Endodermal cell (in vitro differentiated cells): ENCODE measurements around the gene LRRC49. TPM values are rescaled to one million over a fixed set of nuclear protein-coding genes. Genes with fewer than 3 reads are reported as not detected.

Experiments
- DNase-seq: peaks from one replicate; pipeline ENCODE4 v3.0.0-alpha.2; 2017
- H3K27ac ChIP-seq: 2 replicates; pipeline ENCODE4 v1.5.1; 2013; ENCODE audit warnings: mild to moderate bottlenecking, low read depth, low read length, moderate library complexity
- H3K27me3 ChIP-seq: 2 replicates; pipeline ENCODE4 v1.6.1; 2013; ENCODE audit warnings: mild to moderate bottlenecking, low read length, moderate library complexity; ENCODE audit not compliant: insufficient read depth, control insufficient read depth, poor library complexity, severe bottlenecking
- H3K36me3 ChIP-seq: 2 replicates; pipeline ENCODE4 v1.7.0; 2013; ENCODE audit warnings: mild to moderate bottlenecking, low read length, moderate library complexity; ENCODE audit not compliant: control insufficient read depth, insufficient read depth
- H3K4me1 ChIP-seq: one replicate; pipeline ENCODE4 v1.7.0; 2013; ENCODE audit warnings: low read length; ENCODE audit not compliant: control insufficient read depth, insufficient read depth
- H3K4me3 ChIP-seq: 2 replicates; pipeline ENCODE4 v1.5.1; 2013; ENCODE audit warnings: mild to moderate bottlenecking, low read length, moderate library complexity
- H3K9ac ChIP-seq: 2 replicates; pipeline ENCODE4 v1.6.1; 2013; ENCODE audit warnings: mild to moderate bottlenecking, low read length, moderate library complexity; ENCODE audit not compliant: poor library complexity, severe bottlenecking; ENCODE audit errors: extremely low read depth
- H3K9me3 ChIP-seq: 2 replicates; pipeline ENCODE4 v1.6.1; 2013; ENCODE audit warnings: mild to moderate bottlenecking, low read length, moderate library complexity; ENCODE audit not compliant: control insufficient read depth
- H3K27ac Mint-ChIP-seq: 2 replicates; pipeline ENCODE4 v1.8.0; 2020; ENCODE audit warnings: mixed read lengths
- H3K27me3 Mint-ChIP-seq: 2 replicates; pipeline ENCODE4 v1.8.0; 2021; ENCODE audit warnings: mild to moderate bottlenecking, mixed read lengths; ENCODE audit not compliant: insufficient read depth
- H3K36me3 Mint-ChIP-seq: 2 replicates; pipeline ENCODE4 v1.8.0; 2020; ENCODE audit warnings: low read depth, mixed read lengths
- H3K4me1 Mint-ChIP-seq: 2 replicates; pipeline ENCODE4 v1.8.0; 2020; ENCODE audit warnings: mixed read lengths
- H3K4me3 Mint-ChIP-seq: 2 replicates; pipeline ENCODE4 v1.8.0; 2020; ENCODE audit warnings: mild to moderate bottlenecking, moderate library complexity, mixed read lengths
- H3K9me3 Mint-ChIP-seq: 2 replicates; pipeline ENCODE4 v1.8.0; 2020; ENCODE audit warnings: mild to moderate bottlenecking, mixed read lengths
- WGBS, 2 experiments: methylation state at CpG; one replicate each; pipeline versions ENCODE4 v1.1.5 to v1.1.7; 2013; ENCODE audit warnings: missing lambda C conversion rate in 2 of 2, mixed read lengths in 1 of 2; ENCODE audit not compliant: insufficient coverage in 1 of 2, insufficient read length in 1 of 2; 5-methylcytosine and 5-hydroxymethylcytosine counted together
- long read RNA-seq, 4 experiments: library from polyadenylated mRNA in 2 of 4; library from RNA in 1 of 4; library from capped mRNA in 1 of 4; stranded (forward) in 3 of 4; unstranded in 1 of 4; transcript quantifications; one replicate each; pipeline ENCODE4 v2.0.0, GENCODE V29; 2020 to 2021; ENCODE audit warnings: inconsistent platforms in 1 of 4
- polyA plus RNA-seq, 2 experiments: library from polyadenylated mRNA; stranded (reverse); fragments of 50-300 nt; gene quantifications; one replicate each; pipeline ENCODE4 v1.2.3, GENCODE V29; 2013
- total RNA-seq, 2 donors: library from RNA; stranded (reverse); fragmentation: NEBNext Ultra II Directional in 1 of 2; extraction: Animal tissue kit (Norgen Biotek cat#: 25700) in 1 of 2; gene quantifications; 2 replicates in 1 of 2; 3 replicates in 1 of 2; pipeline ENCODE4 v1.2.1, GENCODE V29; 2021
- TF ChIP-seq, protein P1 (sequence below): fragments of 200-600 bp; sonication (generic); conservative IDR thresholded peaks from 2 replicates; pipeline ENCODE4 v1.5.0; 2021; ENCODE audit warnings: antibody characterized with exemption, mild to moderate bottlenecking

Gene LRRC49, protein sequence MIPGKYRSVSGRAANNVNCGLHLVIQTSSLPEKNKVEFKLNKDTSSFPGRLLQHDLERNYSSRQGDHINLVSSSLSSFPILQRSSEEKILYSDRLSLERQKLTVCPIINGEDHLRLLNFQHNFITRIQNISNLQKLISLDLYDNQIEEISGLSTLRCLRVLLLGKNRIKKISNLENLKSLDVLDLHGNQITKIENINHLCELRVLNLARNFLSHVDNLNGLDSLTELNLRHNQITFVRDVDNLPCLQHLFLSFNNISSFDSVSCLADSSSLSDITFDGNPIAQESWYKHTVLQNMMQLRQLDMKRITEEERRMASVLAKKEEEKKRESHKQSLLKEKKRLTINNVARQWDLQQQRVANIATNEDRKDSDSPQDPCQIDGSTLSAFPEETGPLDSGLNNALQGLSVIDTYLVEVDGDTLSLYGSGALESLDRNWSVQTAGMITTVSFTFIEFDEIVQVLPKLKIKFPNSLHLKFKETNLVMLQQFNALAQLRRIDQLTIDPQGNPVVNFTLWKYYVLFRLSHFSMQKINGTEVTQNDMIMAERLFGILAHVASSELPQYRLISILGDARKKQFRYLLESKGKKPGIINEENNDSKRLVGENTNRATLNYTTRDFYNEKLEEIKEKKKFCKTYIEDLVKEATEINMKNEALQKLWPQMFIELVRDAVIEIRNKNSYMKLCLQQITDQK
- total RNA-seq, result 10 to 100 TPM in 1 of 2 donors, 1 to 10 TPM in 1; 6.6 to 10.7 TPM
- 17.3 TPM for polyA plus RNA-seq (2013, experiment 1 of 2)
- polyA plus RNA-seq (2013, experiment 2 of 2), result 21.0 TPM
- long read RNA-seq, experiment 1, partial matches to known transcripts, result 0 of 8 reads
- long read RNA-seq, experiment 1, other reads (novel, unspliced or antisense), result 4 of 8 reads
- long read RNA-seq, experiment 2, transcript LRRC49-201 (16 exons, 2,784 nt), result major isoform, 14 of 18 reads
- long read RNA-seq, experiment 2, partial matches to known transcripts, result 0 of 18 reads
- long read RNA-seq, experiment 2, other reads (novel, unspliced or antisense), result 3 of 18 reads
- long read RNA-seq, experiment 3, transcript LRRC49-201 (16 exons, 2,784 nt), result major isoform, 28 of 48 reads
- long read RNA-seq, experiment 3, partial matches to known transcripts, result 16 of 48 reads
- long read RNA-seq, experiment 3, other reads (novel, unspliced or antisense), result 4 of 48 reads
- long read RNA-seq, experiment 4, transcript LRRC49-201 (16 exons, 2,784 nt), result major isoform, 11 of 15 reads
- long read RNA-seq, experiment 4, partial matches to known transcripts, result 2 of 15 reads
- long read RNA-seq, experiment 4, other reads (novel, unspliced or antisense), result 2 of 15 reads

- Histone ChIP-seq H3K9ac (peak within 1 kb of the TSS; percentile 31), H3K9me3 (no peaks in the 10 kb centered on the region), H3K4me1 (no peaks in the 10 kb centered on the region), H3K27me3 (no peaks in the 10 kb centered on the region), H3K36me3 (no peaks in the 10 kb centered on the region), H3K27ac (peak within 1 kb of the TSS; percentile 85), H3K4me3 (peak within 1 kb of the TSS; percentile 97)
- H3K4me1 Mint-ChIP-seq, result peaks cover 11% of the 10 kb centered on the region
- H3K4me3 Mint-ChIP-seq, result peak within 1 kb of the TSS; percentile 86
- TF ChIP-seq, protein P1, sequence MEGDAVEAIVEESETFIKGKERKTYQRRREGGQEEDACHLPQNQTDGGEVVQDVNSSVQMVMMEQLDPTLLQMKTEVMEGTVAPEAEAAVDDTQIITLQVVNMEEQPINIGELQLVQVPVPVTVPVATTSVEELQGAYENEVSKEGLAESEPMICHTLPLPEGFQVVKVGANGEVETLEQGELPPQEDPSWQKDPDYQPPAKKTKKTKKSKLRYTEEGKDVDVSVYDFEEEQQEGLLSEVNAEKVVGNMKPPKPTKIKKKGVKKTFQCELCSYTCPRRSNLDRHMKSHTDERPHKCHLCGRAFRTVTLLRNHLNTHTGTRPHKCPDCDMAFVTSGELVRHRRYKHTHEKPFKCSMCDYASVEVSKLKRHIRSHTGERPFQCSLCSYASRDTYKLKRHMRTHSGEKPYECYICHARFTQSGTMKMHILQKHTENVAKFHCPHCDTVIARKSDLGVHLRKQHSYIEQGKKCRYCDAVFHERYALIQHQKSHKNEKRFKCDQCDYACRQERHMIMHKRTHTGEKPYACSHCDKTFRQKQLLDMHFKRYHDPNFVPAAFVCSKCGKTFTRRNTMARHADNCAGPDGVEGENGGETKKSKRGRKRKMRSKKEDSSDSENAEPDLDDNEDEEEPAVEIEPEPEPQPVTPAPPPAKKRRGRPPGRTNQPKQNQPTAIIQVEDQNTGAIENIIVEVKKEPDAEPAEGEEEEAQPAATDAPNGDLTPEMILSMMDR, result no peak
- no peaks in the 10 kb centered on the region for H3K9me3 Mint-ChIP-seq
- WGBS, 2 experiments, result 0% methylated on average over 24 to 61 of the region's 61 CpGs
- peak within 1 kb of the TSS; percentile 91 for H3K27ac Mint-ChIP-seq
- DNase-seq, result peak; percentile 94
- no peaks in the 10 kb centered on the region for H3K27me3 Mint-ChIP-seq
- no peaks in the 10 kb centered on the region for H3K36me3 Mint-ChIP-seq
Observed at GRCh38 chr15:70892002-70892911, at the start of gene LRRC49, which contains the start of gene THAP10. LRRC49 (plus strand) TSS chr15:70892826; CDS start chr15:70892895, 69 bp downstream. THAP10 (minus strand) TSS chr15:70892433; CDS start chr15:70892272, 161 bp downstream.

DNA sequence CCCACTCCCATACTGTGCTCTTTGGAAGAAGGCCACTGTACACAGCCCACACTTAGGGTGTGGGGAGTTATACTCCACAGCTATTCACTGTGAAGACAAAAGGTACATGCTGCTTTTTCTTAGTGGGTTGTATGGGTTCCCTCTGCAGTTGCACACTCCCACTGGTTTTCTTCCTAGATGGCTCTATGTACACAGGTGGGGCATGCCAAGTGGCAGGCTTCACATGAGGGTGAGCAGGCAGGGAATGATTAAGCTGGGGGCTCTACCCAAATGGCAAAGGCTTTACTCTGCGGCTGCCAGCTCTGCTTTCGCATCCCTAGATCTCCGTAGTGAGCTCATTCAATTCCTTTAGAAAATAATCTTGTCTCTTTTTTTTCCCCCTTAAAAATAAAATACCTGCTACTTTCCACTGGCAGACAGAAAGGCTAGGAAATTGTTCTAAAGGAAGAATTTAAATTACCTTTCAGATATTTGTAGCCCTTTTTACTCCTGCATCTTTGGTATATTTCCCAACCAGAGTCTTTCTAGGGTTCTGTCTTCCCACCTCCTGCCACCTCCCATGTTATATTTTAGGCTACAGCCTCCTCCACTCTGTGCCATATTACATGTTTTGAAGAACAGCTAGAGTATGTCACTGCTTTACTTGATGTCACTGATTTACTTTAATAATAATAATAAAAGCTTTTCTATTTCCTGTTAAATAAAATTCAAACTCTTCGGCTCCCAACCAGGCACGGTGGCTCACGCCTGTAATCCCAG, 46.8 kb upstream of the LRRC49 start:
- H3K4me3 Mint-ChIP-seq, result no peak overlapping the region
- Histone ChIP-seq H3K27me3 (no peaks in the 10 kb centered on the region), H3K36me3 (peaks cover 10% of the 10 kb centered on the region), H3K9ac (no peak overlapping the region), H3K4me3 (no peak overlapping the region), H3K27ac (no peak overlapping the region), H3K9me3 (no peaks in the 10 kb centered on the region), H3K4me1 (no peaks in the 10 kb centered on the region)
- no peaks in the 10 kb centered on the region for H3K9me3 Mint-ChIP-seq
- no peak overlapping the region for H3K27ac Mint-ChIP-seq
- peaks cover 21% of the 10 kb centered on the region for H3K36me3 Mint-ChIP-seq
- no peaks in the 10 kb centered on the region for H3K27me3 Mint-ChIP-seq
- no peak for DNase-seq
- WGBS, 2 experiments, result 95 to 97% methylated on average over 6 of the region's 6 CpGs
- TF ChIP-seq, protein P1, result no peak
- no peaks in the 10 kb centered on the region for H3K4me1 Mint-ChIP-seq
